MM.1S (cell line): ENCODE results near the gene GNG5.
A peak's percentile ranks its signal among the peaks of the same experiment; 100 is the strongest.

Experiments
- DNase-seq: peaks from one replicate; pipeline ENCODE4 v3.0.0-alpha.2; 2015
- H2AFZ ChIP-seq: fragments of 300-600 bp; sonication (generic); 2 replicates; pipeline ENCODE4 v1.6.0; 2016; ENCODE audit warnings: antibody characterized with exemption, low read length
- H3F3A ChIP-seq: fragments of 300-600 bp; sonication (generic); 2 replicates; pipeline ENCODE4 v1.6.1; 2016; ENCODE audit warnings: mild to moderate bottlenecking, antibody characterized with exemption, low read length, moderate library complexity, mixed read lengths; ENCODE audit not compliant: insufficient read depth
- H3K27ac ChIP-seq: fragments of 300-600 bp; sonication (generic); 2 replicates; pipeline ENCODE4 v1.5.1; 2016; ENCODE audit warnings: mild to moderate bottlenecking, low read length
- H3K27me3 ChIP-seq: fragments of 300-600 bp; sonication (generic); replicated peaks from 2 replicates; pipeline ENCODE4 v1.6.0; 2016; ENCODE audit warnings: low read length; ENCODE audit not compliant: insufficient read depth
- H3K36me3 ChIP-seq: fragments of 300-600 bp; sonication (generic); replicated peaks from 2 replicates; pipeline ENCODE4 v1.6.1; 2016; ENCODE audit warnings: mild to moderate bottlenecking, low read length, mixed read lengths; ENCODE audit not compliant: insufficient read depth
- H3K4me1 ChIP-seq: fragments of 300-600 bp; sonication (generic); 2 replicates; pipeline ENCODE4 v1.6.1; 2016; ENCODE audit warnings: low read length, mixed read lengths
- H3K4me2 ChIP-seq: fragments of 300-600 bp; sonication (generic); 2 replicates; pipeline ENCODE4 v1.6.0; 2016; ENCODE audit warnings: low read depth, low read length
- H3K4me3 ChIP-seq: fragments of 300-600 bp; sonication (generic); 2 replicates; pipeline ENCODE4 v1.5.1; 2016; ENCODE audit warnings: low read length, mixed read lengths
- H3K79me2 ChIP-seq: fragments of 300-600 bp; sonication (generic); 2 replicates; pipeline ENCODE4 v1.6.1; 2016; ENCODE audit warnings: mixed run types, low read length, mixed read lengths
- H3K9ac ChIP-seq: fragments of 300-600 bp; sonication (generic); 2 replicates; pipeline ENCODE4 v1.6.1; 2016; ENCODE audit warnings: low read length, mixed read lengths
- H3K9me2 ChIP-seq: fragments of 300-600 bp; sonication (generic); replicated peaks from 2 replicates; pipeline ENCODE4 v1.6.1; 2016; ENCODE audit warnings: mild to moderate bottlenecking, low read length, mixed read lengths; ENCODE audit not compliant: insufficient read depth
- H3K9me3 ChIP-seq: fragments of 300-600 bp; sonication (generic); replicated peaks from 2 replicates; pipeline ENCODE4 v1.6.1; 2016; ENCODE audit warnings: mild to moderate bottlenecking, low read length, mixed read lengths; ENCODE audit not compliant: insufficient read depth
- H4K20me1 ChIP-seq: fragments of 300-600 bp; sonication (generic); 2 replicates; pipeline ENCODE4 v1.6.1; 2016; ENCODE audit warnings: mild to moderate bottlenecking, low read length, moderate library complexity, mixed read lengths; ENCODE audit not compliant: insufficient read depth
- CTCF ChIP-seq: fragments of 300-600 bp; sonication (generic); IDR thresholded peaks from 2 replicates; pipeline ENCODE4 v1.5.1; 2016; ENCODE audit warnings: antibody characterized with exemption, low read length, mixed read lengths
- EZH2 ChIP-seq: fragments of 300-600 bp; sonication (generic); optimal IDR thresholded peaks from 2 replicates; pipeline ENCODE3; 2017; ENCODE audit warnings: low read depth, mild to moderate bottlenecking, antibody characterized with exemption, low read length, mixed read lengths
- EZH2phosphoT487 ChIP-seq: fragments of 300-600 bp; sonication (generic); IDR thresholded peaks from 2 replicates; pipeline ENCODE4 v1.6.1; 2018; ENCODE audit warnings: antibody characterized with exemption, low read length

Gene GNG5

GRCh38 chr1:84481317-84481716 lies 25.1 kb downstream of the GNG5 start:
- Histone ChIP-seq H4K20me1 (no peaks in the 10 kb centered on the region), H3K27ac (no peak overlapping the region), H3F3A (0 out of 2 replicates have a peak, but pooled peaks cover 2% of the 10 kb centered on the region), H3K4me1 (no peaks in the 10 kb centered on the region), H3K36me3 (no peaks in the 10 kb centered on the region; the same call in 1 of the 2 replicates), H3K9ac (no peak overlapping the region), H3K9me2 (no peaks in the 10 kb centered on the region), H3K4me2 (no peak overlapping the region), H3K4me3 (no peak overlapping the region), H2AFZ (no peak overlapping the region), H3K79me2 (peaks cover 32% of the 10 kb centered on the region), H3K27me3 (no peaks in the 10 kb centered on the region), H3K9me3 (no peaks in the 10 kb centered on the region; the same call in 1 of the 2 replicates)
- TF ChIP-seq EZH2 (no peak), CTCF (no peak), EZH2phosphoT487 (no peak)
- DNase-seq = no peak

- no peaks in the 10 kb centered on the region for H3K27me3 ChIP-seq
- H3F3A ChIP-seq = 0 out of 2 replicates have a peak, but pooled peaks cover 2% of the 10 kb centered on the region
- no peaks in the 10 kb centered on the region; the same call in 1 of the 2 replicates for H3K36me3 ChIP-seq
- H3K9me3 ChIP-seq = no peaks in the 10 kb centered on the region; the same call in 1 of the 2 replicates
- H3K4me1 ChIP-seq = no peaks in the 10 kb centered on the region
- no peak for TF ChIP-seq CTCF
- TF ChIP-seq EZH2phosphoT487 = no peak
- TF ChIP-seq EZH2 = no peak
- no peak overlapping the region for H3K9ac ChIP-seq
- peak overlapping the region; percentile 78; the same call in 1 of the 2 replicates for H3K4me3 ChIP-seq
- no peak overlapping the region for H2AFZ ChIP-seq
- no peaks in the 10 kb centered on the region for H3K9me2 ChIP-seq
- no peak overlapping the region for H3K27ac ChIP-seq
- H4K20me1 ChIP-seq = no peaks in the 10 kb centered on the region
- H3K79me2 ChIP-seq = peaks cover 32% of the 10 kb centered on the region
- peak overlapping the region; percentile 76; the same call in 1 of the 2 replicates for H3K4me2 ChIP-seq
- no peak for DNase-seq
Measured at GRCh38 chr1:84480650-84481049, 25.7 kb downstream of the GNG5 start.

- Histone ChIP-seq H3K4me1 (no peaks in the 10 kb centered on the region), H2AFZ (peak overlapping the region; percentile 99; the same call in 1 of the 2 replicates), H3K4me2 (peak overlapping the region; percentile 76), H4K20me1 (no peaks in the 10 kb centered on the region), H3K36me3 (no peaks in the 10 kb centered on the region; the same call in 1 of the 2 replicates), H3K9me2 (no peaks in the 10 kb centered on the region), H3K27ac (peak overlapping the region; percentile 79; the same call in 1 of the 2 replicates), H3K9me3 (no peaks in the 10 kb centered on the region; the same call in 1 of the 2 replicates), H3K4me3 (peak overlapping the region; percentile 78), H3K27me3 (no peaks in the 10 kb centered on the region), H3K79me2 (peaks cover 32% of the 10 kb centered on the region), H3F3A (0 out of 2 replicates have a peak, but pooled peaks cover 2% of the 10 kb centered on the region), H3K9ac (peak overlapping the region; percentile 71; the same call in 1 of the 2 replicates)
- DNase-seq = no peak
- no peak for TF ChIP-seq EZH2phosphoT487
- TF ChIP-seq EZH2 = no peak
- TF ChIP-seq CTCF = no peak
Measured at GRCh38 chr1:84479998-84480397, 26.4 kb downstream of the GNG5 start.
